Measurements from ENCODE around the gene PYCR2.
A peak's percentile ranks its signal among the peaks of the same experiment; 100 is the strongest.
"Not testable (repeated sequence)": the region's sequence is repeated elsewhere in the genome, so short reads cannot be mapped to it uniquely, and the experiment has no call there.

The PYCR2 gene

DNA sequence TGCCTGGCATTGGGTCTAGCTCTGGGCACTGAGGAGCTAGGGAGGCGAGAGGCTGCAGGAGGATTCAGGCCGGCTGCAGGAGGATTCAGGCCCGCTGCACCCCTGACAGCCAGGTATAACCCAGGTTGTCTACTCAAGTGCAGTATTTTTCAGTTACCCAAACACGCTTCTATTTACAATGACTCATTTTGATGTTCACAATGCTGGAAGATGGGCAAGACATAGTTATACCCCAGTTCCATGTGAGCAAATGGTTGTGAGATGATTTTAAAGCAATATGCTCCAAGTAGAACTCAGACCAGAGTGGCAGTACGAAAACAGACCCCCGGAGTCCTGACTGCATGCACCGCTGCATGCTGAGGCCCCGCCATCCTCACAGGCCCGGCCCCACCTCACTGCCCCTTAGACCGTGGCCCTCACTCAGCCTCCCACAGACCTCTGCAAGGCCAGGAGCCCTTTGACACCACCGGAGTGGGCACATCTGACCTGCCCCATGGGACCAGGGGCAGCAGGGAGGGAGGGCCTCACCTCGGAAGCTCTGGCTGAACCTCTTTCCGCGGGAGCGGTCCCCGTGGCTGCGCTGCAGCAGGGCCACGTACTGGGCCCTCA, 35.7 kb downstream of the PYCR2 start:
- FAIRE-seq, result peak; percentile 20
- no peak for DNase-seq (ENCODE audit: insufficient read length, low spot score)
- no peak for TF ChIP-seq PAX5 (IDR thresholded peaks at IDR 0.05; ENCODE audit: insufficient read depth, low read length, severe bottlenecking)
- TF ChIP-seq POU2F2 (IDR thresholded peaks at IDR 0.05; ENCODE audit: low read depth, low read length), result no peak
- no peak for TF ChIP-seq SPI1 (IDR thresholded peaks at IDR 0.05; ENCODE audit: low read depth, low read length)
- no peak for TF ChIP-seq POLR2AphosphoS5 (IDR thresholded peaks at IDR 0.05; ENCODE audit: low read depth, low read length)
- no peak for TF ChIP-seq POLR2A (IDR thresholded peaks at IDR 0.05; ENCODE audit: low read depth, low read length)
- no peak for TF ChIP-seq TAF1 (IDR thresholded peaks at IDR 0.05; ENCODE audit: low read depth, low read length)

DNA sequence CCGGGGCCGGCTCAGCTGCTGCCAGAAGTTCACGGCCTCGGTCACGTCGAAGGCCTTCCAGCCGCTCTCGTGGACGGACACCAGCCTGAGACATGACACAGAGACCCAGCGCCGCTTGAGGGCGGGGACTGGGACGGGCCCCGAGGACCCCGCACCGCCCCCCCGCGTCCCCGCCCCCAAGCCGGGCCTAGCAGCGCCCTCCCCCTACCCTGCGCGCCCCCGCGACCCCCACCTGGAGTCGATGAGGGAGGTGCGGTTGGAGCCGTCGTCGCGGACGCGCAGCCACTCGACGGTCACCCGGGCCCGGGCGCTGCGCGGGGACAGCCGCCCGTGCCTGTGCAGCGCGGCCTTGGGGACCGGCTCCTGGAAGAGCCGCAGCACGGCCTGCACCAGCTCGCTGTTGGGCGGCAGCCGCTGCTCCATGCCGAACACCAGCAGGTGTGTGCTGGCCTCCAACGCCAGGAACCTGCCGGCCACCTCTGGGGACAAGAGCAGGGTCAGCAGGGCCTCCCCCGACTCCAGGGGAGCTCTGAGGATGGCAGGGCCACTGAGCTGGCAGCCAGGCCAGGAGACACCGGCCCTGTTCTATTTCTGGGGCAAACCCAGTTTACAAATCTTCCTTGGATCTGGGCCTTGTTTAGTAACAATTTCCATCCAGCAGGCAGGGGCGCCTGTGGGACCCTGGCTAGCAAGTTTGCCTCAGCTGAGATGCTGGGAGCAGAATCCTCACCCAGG, 36.3 kb downstream of the PYCR2 start:
- FAIRE-seq; DNase-seq (ENCODE audit: insufficient read length, low spot score): not testable (repeated sequence)

DNA sequence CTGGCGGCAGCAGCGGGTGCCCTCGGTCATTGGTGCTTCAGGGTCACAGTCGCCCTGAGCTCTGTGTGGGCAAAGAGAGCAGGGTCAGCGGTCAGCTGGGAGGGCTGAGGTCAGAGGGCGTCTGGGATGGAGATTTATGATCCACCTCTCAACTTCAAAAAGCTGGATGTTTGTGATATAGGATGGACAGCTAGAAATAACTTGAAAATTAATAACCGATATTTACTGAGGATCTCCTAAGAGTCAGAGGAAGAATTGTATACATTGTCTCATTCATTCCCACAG, 37.1 kb downstream of the PYCR2 start:
- DNase-seq (ENCODE audit: insufficient read length, low spot score), result no peak
- TF ChIP-seq POU2F2 (IDR thresholded peaks at IDR 0.05; ENCODE audit: low read depth, low read length) (no peak), POLR2AphosphoS5 (IDR thresholded peaks at IDR 0.05; ENCODE audit: low read depth, low read length) (no peak), TAF1 (IDR thresholded peaks at IDR 0.05; ENCODE audit: low read depth, low read length) (no peak), SPI1 (IDR thresholded peaks at IDR 0.05; ENCODE audit: low read depth, low read length) (no peak), PAX5 (IDR thresholded peaks at IDR 0.05; ENCODE audit: insufficient read depth, low read length, severe bottlenecking) (no peak), POLR2A (IDR thresholded peaks at IDR 0.05; ENCODE audit: low read depth, low read length) (no peak)
- no peak for FAIRE-seq

DNA sequence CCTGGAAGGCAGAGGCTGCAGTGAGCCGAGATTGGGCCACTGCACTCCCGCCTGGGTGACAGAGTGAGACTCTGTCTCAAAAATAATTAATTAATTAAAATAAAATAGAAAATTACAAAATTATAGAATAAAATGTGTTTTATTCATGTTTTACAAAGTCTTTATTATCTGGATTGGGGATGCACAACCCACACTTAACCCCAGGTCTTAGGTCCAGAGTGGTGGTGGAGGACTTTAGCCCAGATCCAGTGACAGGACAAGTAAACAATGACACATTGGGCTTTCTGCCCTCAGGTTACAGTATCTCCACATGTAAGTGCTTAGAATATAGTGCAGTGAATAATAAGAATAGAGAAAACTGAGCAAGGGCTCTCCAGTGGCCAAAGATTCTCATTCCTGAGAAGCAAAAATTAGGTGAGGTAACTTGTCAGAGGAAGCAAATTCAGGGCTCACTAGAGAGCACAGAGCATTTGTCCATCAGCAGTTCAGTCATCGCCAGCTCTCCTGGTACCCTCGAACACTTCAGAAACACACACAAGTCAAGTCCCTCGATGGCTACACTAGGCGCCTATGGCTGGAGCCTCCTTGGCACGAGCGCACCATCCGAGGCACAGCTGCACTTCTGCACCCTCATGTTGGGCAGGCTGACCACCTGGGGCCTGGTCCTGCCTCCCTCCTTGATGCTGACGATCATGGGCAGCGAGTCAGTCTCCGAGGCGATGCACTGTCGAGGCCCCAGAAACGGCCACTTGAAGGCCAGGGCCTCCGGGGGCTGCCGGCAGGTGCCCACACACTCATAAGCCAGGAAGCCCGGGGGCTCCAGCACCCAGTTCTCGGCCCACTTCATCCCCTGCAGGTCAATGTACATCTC, 37.7 kb downstream of the PYCR2 start:
- no peak for FAIRE-seq
- DNase-seq (ENCODE audit: insufficient read length, low spot score), result no peak
- TF ChIP-seq POU2F2 (IDR thresholded peaks at IDR 0.05; ENCODE audit: low read depth, low read length), result no peak
- no peak for TF ChIP-seq POLR2A (IDR thresholded peaks at IDR 0.05; ENCODE audit: low read depth, low read length)
- no peak for TF ChIP-seq SPI1 (IDR thresholded peaks at IDR 0.05; ENCODE audit: low read depth, low read length)
- TF ChIP-seq POLR2AphosphoS5 (IDR thresholded peaks at IDR 0.05; ENCODE audit: low read depth, low read length), result no peak
- TF ChIP-seq PAX5 (IDR thresholded peaks at IDR 0.05; ENCODE audit: insufficient read depth, low read length, severe bottlenecking), result no peak

DNA sequence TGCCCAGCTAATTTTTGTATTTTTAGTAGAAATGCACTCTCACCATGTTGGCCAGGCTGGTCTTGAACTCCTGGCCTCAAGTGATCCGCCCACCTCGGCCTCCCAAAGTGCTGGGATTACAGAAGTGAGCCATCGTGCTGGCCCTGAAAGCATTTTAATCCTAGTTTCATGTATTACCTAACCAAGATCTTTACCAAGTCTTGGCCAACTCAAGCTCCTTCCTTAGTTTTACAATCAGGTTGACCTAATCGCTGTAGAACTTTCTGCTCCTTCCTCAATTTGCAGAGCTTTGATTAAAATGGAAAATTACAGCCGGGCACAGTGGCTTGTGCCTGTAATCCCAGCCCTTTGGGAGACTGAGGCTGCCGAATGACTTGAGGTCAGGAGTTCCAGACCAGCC, 38.7 kb downstream of the PYCR2 start:
- DNase-seq (ENCODE audit: insufficient read length, low spot score), result no peak
- TF ChIP-seq SPI1 (IDR thresholded peaks at IDR 0.05; ENCODE audit: low read depth, low read length) (no peak), POLR2AphosphoS5 (IDR thresholded peaks at IDR 0.05; ENCODE audit: low read depth, low read length) (no peak), PAX5 (IDR thresholded peaks at IDR 0.05; ENCODE audit: insufficient read depth, low read length, severe bottlenecking) (no peak), POU2F2 (IDR thresholded peaks at IDR 0.05; ENCODE audit: low read depth, low read length) (no peak), POLR2A (IDR thresholded peaks at IDR 0.05; ENCODE audit: low read depth, low read length) (no peak), TAF1 (IDR thresholded peaks at IDR 0.05; ENCODE audit: low read depth, low read length) (no peak)
- no peak for FAIRE-seq

DNA sequence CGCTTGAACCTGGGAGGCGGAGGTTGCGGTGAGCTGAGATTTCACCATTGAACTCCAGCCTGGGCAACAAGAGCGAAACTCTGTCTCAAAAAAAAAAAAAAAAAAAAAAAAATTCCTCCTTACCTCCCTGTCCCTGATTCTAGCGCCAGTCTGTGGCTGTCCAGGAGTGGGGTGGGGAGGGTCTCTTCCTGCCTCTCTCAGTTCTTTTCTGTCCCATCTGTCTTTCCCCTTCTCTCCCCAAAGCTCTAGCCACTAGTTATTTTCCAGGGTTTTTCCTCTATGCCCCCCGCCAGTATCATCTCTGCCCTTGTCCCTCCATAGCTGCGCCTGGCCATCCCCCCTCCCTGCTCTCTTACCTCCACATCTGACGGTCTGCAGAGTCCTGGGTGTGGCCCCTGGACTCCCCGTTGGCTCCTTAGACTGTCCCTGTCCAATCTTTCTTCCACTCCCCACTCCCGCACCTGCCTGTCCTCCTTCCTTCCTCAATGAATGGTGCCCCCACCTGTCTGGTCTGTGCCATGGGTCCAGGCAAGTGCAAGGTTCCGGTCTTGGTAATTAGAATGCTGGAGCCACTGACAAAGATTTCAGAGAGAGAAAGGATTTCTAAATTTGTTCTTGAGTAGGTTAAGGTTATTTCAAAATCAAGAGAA, 40.3 kb downstream of the PYCR2 start:
- DNase-seq (ENCODE audit: insufficient read length, low spot score), result no peak
- no peak for FAIRE-seq
- TF ChIP-seq SPI1 (IDR thresholded peaks at IDR 0.05; ENCODE audit: low read depth, low read length) (no peak), POU2F2 (IDR thresholded peaks at IDR 0.05; ENCODE audit: low read depth, low read length) (no peak), POLR2A (IDR thresholded peaks at IDR 0.05; ENCODE audit: low read depth, low read length) (no peak), POLR2AphosphoS5 (IDR thresholded peaks at IDR 0.05; ENCODE audit: low read depth, low read length) (no peak), TAF1 (IDR thresholded peaks at IDR 0.05; ENCODE audit: low read depth, low read length) (no peak), PAX5 (IDR thresholded peaks at IDR 0.05; ENCODE audit: insufficient read depth, low read length, severe bottlenecking) (no peak)

DNA sequence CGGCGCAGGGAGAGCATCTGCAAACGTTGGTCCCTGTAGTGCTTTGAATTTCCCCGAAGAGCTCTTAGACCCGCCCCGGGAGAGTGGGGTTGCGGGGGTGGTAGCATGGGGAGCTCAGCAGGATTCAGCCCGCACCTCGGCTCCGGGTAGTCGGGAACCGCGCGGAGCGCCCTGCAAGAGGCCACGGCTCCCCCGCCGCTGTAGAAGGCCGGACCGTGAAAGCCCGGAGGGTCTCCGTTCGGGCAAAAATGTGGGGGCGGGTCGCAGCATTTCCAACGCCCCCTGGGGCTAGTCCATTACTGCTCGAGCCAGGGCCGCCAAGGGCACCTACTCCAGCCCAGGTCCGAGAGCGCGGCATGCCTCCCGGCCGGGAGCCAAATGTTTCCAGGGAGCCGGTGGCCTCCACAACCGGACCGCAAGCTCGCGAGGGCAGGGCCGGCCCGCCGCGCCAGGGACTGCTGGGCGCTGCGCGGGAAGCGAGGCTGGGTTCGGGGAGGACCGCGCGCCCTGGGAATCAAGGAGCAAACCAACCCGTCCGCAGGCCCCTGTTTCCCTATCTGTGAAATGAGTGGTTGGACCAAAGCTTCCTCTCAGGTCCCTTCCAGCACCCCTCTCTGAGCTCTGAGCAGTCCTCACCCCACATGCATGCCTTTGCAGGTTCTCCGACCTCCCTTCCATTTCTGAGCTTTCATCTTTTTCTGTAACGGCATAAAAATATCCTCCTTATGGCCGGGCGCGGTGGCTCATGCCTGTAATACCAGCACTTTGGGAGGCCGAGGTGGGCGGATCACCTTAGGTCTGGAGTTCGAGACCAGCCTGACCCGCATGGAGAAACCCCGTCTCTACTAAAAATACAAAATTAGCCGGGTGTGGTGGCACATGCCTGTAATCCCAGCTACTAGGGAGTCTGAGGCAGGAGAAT, 41.1 kb downstream of the PYCR2 start:
- FAIRE-seq (no peak), DNase-seq (ENCODE audit: insufficient read length, low spot score) (peak; percentile 68)
- TF ChIP-seq POLR2AphosphoS5 (IDR thresholded peaks at IDR 0.05; ENCODE audit: low read depth, low read length) (no peak), SPI1 (IDR thresholded peaks at IDR 0.05; ENCODE audit: low read depth, low read length) (no peak), PAX5 (IDR thresholded peaks at IDR 0.05; ENCODE audit: insufficient read depth, low read length, severe bottlenecking) (no peak), POU2F2 (IDR thresholded peaks at IDR 0.05; ENCODE audit: low read depth, low read length) (no peak), TAF1 (IDR thresholded peaks at IDR 0.05; ENCODE audit: low read depth, low read length) (no peak), POLR2A (IDR thresholded peaks at IDR 0.05; ENCODE audit: low read depth, low read length) (no peak)

DNA sequence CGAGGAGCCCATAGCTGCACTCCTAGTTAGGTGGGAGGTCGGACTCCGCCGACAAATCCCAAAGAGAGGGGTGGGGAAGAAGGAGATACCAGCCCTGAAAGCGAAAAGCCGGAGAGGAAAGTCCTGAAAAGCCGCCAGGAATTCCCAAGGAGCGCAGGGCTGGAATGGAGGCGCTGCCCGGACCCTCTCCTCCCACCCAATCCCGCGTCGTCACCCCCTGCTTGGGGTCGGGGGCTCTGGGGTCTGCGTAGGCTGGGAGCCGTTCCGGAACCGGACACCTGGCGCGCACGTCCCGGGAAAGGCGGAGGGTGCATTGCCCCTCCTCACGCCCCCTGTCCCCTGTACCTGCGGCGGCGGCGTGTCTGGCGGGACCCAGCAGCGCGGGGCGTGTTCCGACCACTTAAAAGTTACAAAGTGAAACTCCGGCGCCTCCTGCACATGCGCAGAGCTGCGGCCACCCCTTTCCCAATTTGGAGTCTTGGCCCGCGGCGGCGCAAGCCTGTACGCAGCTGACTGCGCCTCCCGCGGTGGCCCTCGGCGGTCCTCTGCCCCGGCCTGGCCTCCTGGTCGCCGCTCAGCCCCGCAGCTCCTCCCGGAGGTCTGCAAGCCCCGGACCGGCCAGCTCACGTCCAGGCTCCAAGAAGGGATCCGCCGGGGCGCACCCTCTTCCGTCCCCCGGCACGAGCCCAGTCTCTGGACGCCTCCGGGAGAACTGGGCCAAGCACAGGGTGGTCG, 41.9 kb downstream of the PYCR2 start, which contains the start of gene TMEM63A:
Gene TMEM63A (minus strand): TSS at position 422 of the 735 bp plus-strand sequence. CDS start 4,800 bp downstream, outside the sequence.
- DNase-seq (ENCODE audit: insufficient read length, low spot score), result peak; percentile 94
- TF ChIP-seq SPI1 (IDR thresholded peaks at IDR 0.05; ENCODE audit: low read depth, low read length), result no peak
- TF ChIP-seq TAF1 (IDR thresholded peaks at IDR 0.05; ENCODE audit: low read depth, low read length), result 0 out of 2 replicates have a peak, but pooled peaks have one; percentile 34
- FAIRE-seq, result peak; percentile 41
